Calu3 (cell line): ENCODE data around the gene PPP1R14C. TPM values are rescaled to one million over a fixed set of nuclear protein-coding genes. Genes with fewer than 3 reads are reported as not detected.
"Not testable (repeated sequence)": the region's sequence is repeated elsewhere in the genome, so short reads cannot be mapped to it uniquely, and the experiment has no call there.

Experiments used
- BruUV-seq: library from RNA; stranded (reverse); fragments of 400-500 nt; replicated peaks from 2 replicates; lab custom pipeline; 2021; lab: Mats Ljungman, UMichigan
- CTCF ChIA-PET: fragments of 300-600 bp; sonication (Branson Sonifier 250); formaldehyde crosslinking; loops from one replicate; lab custom pipeline; 2022; ENCODE audit warnings: antibody characterized with exemption; lab: Charles Lee
- DNase-seq: peaks from one replicate; pipeline ENCODE4 v3.0.0; 2022
- H3K27ac Mint-ChIP-seq: one replicate; pipeline ENCODE4 v1.8.0; 2022; ENCODE audit warnings: mixed read lengths; ENCODE audit not compliant: unreplicated experiment
- H3K27me3 Mint-ChIP-seq: one replicate; pipeline ENCODE4 v1.8.0; 2022; ENCODE audit warnings: mixed read lengths; ENCODE audit not compliant: unreplicated experiment
- H3K36me3 Mint-ChIP-seq: one replicate; pipeline ENCODE4 v1.8.0; 2022; ENCODE audit warnings: mild to moderate bottlenecking, moderate library complexity, mixed read lengths; ENCODE audit not compliant: insufficient read depth, unreplicated experiment
- H3K4me1 Mint-ChIP-seq: one replicate; pipeline ENCODE4 v1.8.0; 2022; ENCODE audit warnings: mild to moderate bottlenecking, low read depth, mixed read lengths; ENCODE audit not compliant: unreplicated experiment
- H3K4me3 Mint-ChIP-seq: one replicate; pipeline ENCODE4 v1.8.0; 2022; ENCODE audit warnings: mild to moderate bottlenecking, low read depth, moderate library complexity, mixed read lengths; ENCODE audit not compliant: unreplicated experiment
- H3K9me3 Mint-ChIP-seq: one replicate; pipeline ENCODE4 v1.8.0; 2022; ENCODE audit warnings: low read depth, mixed read lengths; ENCODE audit not compliant: unreplicated experiment
- intact Hi-C: fragments of 100-400 bp; cut with micrococcal nuclease; formaldehyde crosslinking; loops from one replicate; pipeline ENCODE4 v1.10.0; 2022; ENCODE audit not compliant: unreplicated experiment
- total RNA-seq: library from RNA; stranded (reverse); gene quantifications from 2 replicates; pipeline ENCODE4 v1.2.3, GENCODE V29; 2022
- TF ChIP-seq, protein P1 (sequence below): fragments of 200-600 bp; IDR thresholded peaks from one replicate; pipeline ENCODE4 v1.8.0; 2022; ENCODE audit warnings: antibody characterized with exemption; ENCODE audit not compliant: unreplicated experiment

Gene PPP1R14C
- total RNA-seq, 1 experiment from 2014 or later, result 3.6 TPM

DNA sequence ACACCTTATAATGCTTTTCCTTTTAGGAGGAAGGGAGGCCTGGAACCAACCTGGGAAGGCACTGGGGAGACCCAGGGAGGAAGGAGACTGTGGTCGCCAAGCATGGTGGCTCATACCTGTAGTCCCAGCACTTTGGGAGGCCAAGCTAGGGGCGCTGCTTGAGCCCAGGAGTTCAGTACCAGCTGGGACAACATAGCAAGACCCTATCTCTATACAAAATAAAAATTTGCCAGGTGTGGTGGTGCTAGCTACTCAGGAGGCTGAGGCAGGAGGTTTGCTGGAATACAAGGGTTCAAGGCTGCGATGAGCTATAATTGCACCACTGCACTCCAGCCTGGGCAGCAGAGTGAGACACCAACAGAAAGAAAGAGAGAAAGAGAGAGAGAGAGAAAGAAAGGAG, 36.2 kb downstream of the PPP1R14C start:
- BruUV-seq, result no TSS peak
- Mint-ChIP-seq H3K27me3 (no peaks in the 10 kb centered on the region), H3K9me3 (no peaks in the 10 kb centered on the region), H3K36me3 (no peaks in the 10 kb centered on the region), H3K4me1 (peaks cover 9% of the 10 kb centered on the region), H3K27ac (no peak overlapping the region), H3K4me3 (no peak overlapping the region)
- no peak for DNase-seq
- TF ChIP-seq, protein P1, sequence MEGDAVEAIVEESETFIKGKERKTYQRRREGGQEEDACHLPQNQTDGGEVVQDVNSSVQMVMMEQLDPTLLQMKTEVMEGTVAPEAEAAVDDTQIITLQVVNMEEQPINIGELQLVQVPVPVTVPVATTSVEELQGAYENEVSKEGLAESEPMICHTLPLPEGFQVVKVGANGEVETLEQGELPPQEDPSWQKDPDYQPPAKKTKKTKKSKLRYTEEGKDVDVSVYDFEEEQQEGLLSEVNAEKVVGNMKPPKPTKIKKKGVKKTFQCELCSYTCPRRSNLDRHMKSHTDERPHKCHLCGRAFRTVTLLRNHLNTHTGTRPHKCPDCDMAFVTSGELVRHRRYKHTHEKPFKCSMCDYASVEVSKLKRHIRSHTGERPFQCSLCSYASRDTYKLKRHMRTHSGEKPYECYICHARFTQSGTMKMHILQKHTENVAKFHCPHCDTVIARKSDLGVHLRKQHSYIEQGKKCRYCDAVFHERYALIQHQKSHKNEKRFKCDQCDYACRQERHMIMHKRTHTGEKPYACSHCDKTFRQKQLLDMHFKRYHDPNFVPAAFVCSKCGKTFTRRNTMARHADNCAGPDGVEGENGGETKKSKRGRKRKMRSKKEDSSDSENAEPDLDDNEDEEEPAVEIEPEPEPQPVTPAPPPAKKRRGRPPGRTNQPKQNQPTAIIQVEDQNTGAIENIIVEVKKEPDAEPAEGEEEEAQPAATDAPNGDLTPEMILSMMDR, result no peak
- intact Hi-C loops, result no loop called here
- CTCF ChIA-PET, result no interaction called here

- H3K4me3 Mint-ChIP-seq, intact Hi-C loops, BruUV-seq, H3K36me3 Mint-ChIP-seq, H3K9me3 Mint-ChIP-seq, DNase-seq, CTCF ChIA-PET, H3K27me3 Mint-ChIP-seq: not testable (repeated sequence)
- Mint-ChIP-seq H3K4me1 (peaks cover 15% of the 10 kb centered on the region), H3K27ac (peak overlapping the region; percentile 47)
Measured at GRCh38 chr6:150179907-150180424, 37.1 kb downstream of the PPP1R14C start.

GRCh38 chr6:150180517-150180916, 37.7 kb downstream of the PPP1R14C start:
- Mint-ChIP-seq H3K4me1 (peaks cover 20% of the 10 kb centered on the region), H3K27ac (peak overlapping the region; percentile 47), H3K9me3 (no peaks in the 10 kb centered on the region), H3K4me3 (no peak overlapping the region), H3K36me3 (no peaks in the 10 kb centered on the region), H3K27me3 (no peaks in the 10 kb centered on the region)
- CTCF ChIA-PET, result no interaction called here
- TF ChIP-seq, protein P1, result no peak
- BruUV-seq, result no TSS peak
- no peak for DNase-seq
- intact Hi-C loops, result no loop called here

GRCh38 chr6:150182460-150183078, 39.7 kb downstream of the PPP1R14C start:
- H3K27ac Mint-ChIP-seq, result no peak overlapping the region
- intact Hi-C loops, result no loop called here
- peaks cover 3% of the 10 kb centered on the region for H3K9me3 Mint-ChIP-seq
- CTCF ChIA-PET, result no interaction called here
- no TSS peak for BruUV-seq
- H3K27me3 Mint-ChIP-seq, result no peaks in the 10 kb centered on the region
- H3K36me3 Mint-ChIP-seq, result no peaks in the 10 kb centered on the region
- peaks cover 21% of the 10 kb centered on the region for H3K4me1 Mint-ChIP-seq
- TF ChIP-seq, protein P1, result no peak
- DNase-seq, result no peak
- no peak overlapping the region for H3K4me3 Mint-ChIP-seq

DNA sequence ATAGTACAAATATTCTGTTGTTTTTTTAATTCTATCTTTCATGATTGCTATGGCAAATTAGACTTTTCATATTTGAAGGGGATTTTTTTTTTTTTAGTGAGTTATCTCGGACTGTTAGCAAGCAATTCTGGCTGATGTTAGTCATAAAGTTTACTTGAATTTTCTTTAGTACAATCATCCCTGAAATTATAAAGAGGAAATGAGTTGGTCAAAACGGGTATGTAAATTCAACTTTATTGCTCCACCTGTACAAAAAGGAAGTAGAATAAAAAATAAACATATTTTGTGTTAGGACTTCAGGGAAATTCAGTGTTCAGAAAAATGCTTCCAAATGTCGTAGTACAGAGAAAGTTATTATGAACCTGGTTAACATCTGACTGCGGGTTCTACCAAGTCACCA, 40.3 kb downstream of the PPP1R14C start:
- no peaks in the 10 kb centered on the region for H3K36me3 Mint-ChIP-seq
- no peak for DNase-seq
- TF ChIP-seq, protein P1, result no peak
- H3K27me3 Mint-ChIP-seq, result no peaks in the 10 kb centered on the region
- no TSS peak for BruUV-seq
- H3K4me1 Mint-ChIP-seq, result peaks cover 21% of the 10 kb centered on the region
- CTCF ChIA-PET, result no interaction called here
- H3K4me3 Mint-ChIP-seq, result no peak overlapping the region
- intact Hi-C loops, result no loop called here
- H3K9me3 Mint-ChIP-seq, result peaks cover 3% of the 10 kb centered on the region
- no peak overlapping the region for H3K27ac Mint-ChIP-seq
